IMR-90 (cell line): ENCODE results near the gene GPR107. TPM values are rescaled to one million over a fixed set of nuclear protein-coding genes. Genes with fewer than 3 reads are reported as not detected.

ENCODE experiments used
- ATAC-seq: fragments of 200-7000 bp; cut with Tn5 transposase; 2 replicates; pipeline ENCODE4 v1.9.1; 2020; ENCODE audit warnings: low read depth, mild to moderate bottlenecking, moderate library complexity
- BruUV-seq: library from RNA; stranded (reverse); fragments of 400-500 nt; replicated peaks from 2 replicates; lab custom pipeline; 2021; lab: Mats Ljungman, UMichigan
- CTCF ChIA-PET: fragments of 300-600 bp; formaldehyde crosslinking; extraction: SDS; loops from one replicate; lab custom pipeline; 2021; ENCODE audit warnings: antibody characterized with exemption; lab: Yijun Ruan, JAX
- POLR2A ChIA-PET: fragments of 300-600 bp; sonication (Branson Sonifier 250); formaldehyde crosslinking; loops from one replicate; lab custom pipeline; 2022; ENCODE audit warnings: antibody characterized with exemption; ENCODE audit not compliant: unreplicated experiment; lab: Charles Lee
- DNase-seq: peaks from one replicate; pipeline ENCODE4 v3.0.0; 2013
- H2AFZ ChIP-seq: replicated peaks from 2 replicates; pipeline ENCODE3; 2013; ENCODE audit warnings: low read length, mild to moderate bottlenecking; ENCODE audit not compliant: poor library complexity
- H2AK5ac ChIP-seq: 2 replicates; pipeline ENCODE4 v1.6.1; 2013; ENCODE audit warnings: low read depth, low read length, inconsistent platforms
- H2AK9ac ChIP-seq: replicated peaks from 2 replicates; pipeline ENCODE3; 2013; ENCODE audit warnings: mild to moderate bottlenecking, low read depth, low read length, moderate library complexity; ENCODE audit not compliant: poor library complexity
- H2BK120ac ChIP-seq: 2 replicates; pipeline ENCODE4 v1.6.1; 2013; ENCODE audit warnings: low read depth, low read length, inconsistent platforms
- H2BK15ac ChIP-seq: 3 replicates; pipeline ENCODE4 v1.6.1; 2013; ENCODE audit warnings: low read depth, low read length, inconsistent platforms
- H2BK20ac ChIP-seq: 2 replicates; pipeline ENCODE4 v1.6.1; 2013; ENCODE audit warnings: low read depth, mild to moderate bottlenecking, inconsistent platforms, low read length, moderate library complexity
- H2BK5ac ChIP-seq: 2 replicates; pipeline ENCODE4 v1.6.1; 2013; ENCODE audit warnings: mild to moderate bottlenecking, low read depth, low read length, inconsistent platforms; ENCODE audit not compliant: poor library complexity, severe bottlenecking
- H3K14ac ChIP-seq: replicated peaks from 2 replicates; pipeline ENCODE4 v1.6.1; 2013; ENCODE audit warnings: low read depth, low read length, inconsistent platforms
- H3K18ac ChIP-seq: 2 replicates; pipeline ENCODE4 v1.6.1; 2013; ENCODE audit warnings: low read depth, low read length, control low read depth
- H3K23ac ChIP-seq: 2 replicates; pipeline ENCODE4 v1.6.1; 2013; ENCODE audit warnings: low read depth, low read length, inconsistent platforms
- H3K27ac ChIP-seq: 2 replicates; pipeline ENCODE4 v1.5.1; 2013; ENCODE audit warnings: mild to moderate bottlenecking, control low read depth, low read length; ENCODE audit not compliant: insufficient read depth
- H3K27me3 ChIP-seq: 2 replicates; pipeline ENCODE4 v1.6.1; 2013; ENCODE audit warnings: low read length; ENCODE audit not compliant: control insufficient read depth, insufficient read depth
- H3K36me3 ChIP-seq: 2 replicates; pipeline ENCODE4 v1.6.1; 2013; ENCODE audit warnings: low read length, mixed read lengths; ENCODE audit not compliant: control insufficient read depth, insufficient read depth
- H3K4ac ChIP-seq: 2 replicates; pipeline ENCODE4 v1.6.1; 2013; ENCODE audit warnings: low read depth, low read length, inconsistent platforms
- H3K4me1 ChIP-seq: 2 replicates; pipeline ENCODE4 v1.6.1; 2013; ENCODE audit warnings: low read length, mixed read lengths; ENCODE audit not compliant: control insufficient read depth, insufficient read depth
- H3K4me2 ChIP-seq: 2 replicates; pipeline ENCODE4 v1.6.1; 2013; ENCODE audit warnings: low read depth, mild to moderate bottlenecking, control low read depth, low read length, moderate library complexity
- H3K4me3 ChIP-seq: 2 replicates; pipeline ENCODE4 v1.5.1; 2013; ENCODE audit warnings: low read depth, mild to moderate bottlenecking, control low read depth, low read length, moderate library complexity; ENCODE audit not compliant: insufficient read depth
- H3K56ac ChIP-seq: 2 replicates; pipeline ENCODE4 v1.6.1; 2013; ENCODE audit warnings: low read length, inconsistent platforms; ENCODE audit not compliant: insufficient read depth; ENCODE audit errors: extremely low read depth
- H3K79me1 ChIP-seq, 2 experiments: 2 replicates each; pipeline ENCODE4 v1.6.1; 2013; ENCODE audit warnings: low read length in 2 of 2, inconsistent platforms in 1 of 2, low read depth in 1 of 2
- H3K9ac ChIP-seq: 2 replicates; pipeline ENCODE4 v1.6.1; 2013; ENCODE audit warnings: low read depth, low read length, control low read depth
- H3K9me1 ChIP-seq: 2 replicates; pipeline ENCODE4 v1.6.1; 2013; ENCODE audit warnings: low read length, inconsistent platforms; ENCODE audit not compliant: insufficient read depth
- H3K9me3 ChIP-seq: 2 replicates; pipeline ENCODE4 v1.6.1; 2013; ENCODE audit warnings: low read length; ENCODE audit not compliant: control insufficient read depth, insufficient read depth
- H4K20me1 ChIP-seq: 2 replicates; pipeline ENCODE4 v1.6.1; 2013; ENCODE audit warnings: low read length, inconsistent platforms; ENCODE audit not compliant: insufficient read depth
- H4K5ac ChIP-seq: 2 replicates; pipeline ENCODE4 v1.6.1; 2013; ENCODE audit warnings: mild to moderate bottlenecking, low read depth, low read length, control low read depth
- H4K8ac ChIP-seq, 2 experiments: 2 replicates each; pipeline ENCODE4 v1.6.1; 2013; ENCODE audit warnings: low read depth in 2 of 2, low read length in 2 of 2, control low read depth in 1 of 2, inconsistent platforms in 1 of 2
- H4K91ac ChIP-seq: 2 replicates; pipeline ENCODE4 v1.6.1; 2013; ENCODE audit warnings: low read depth, low read length, inconsistent platforms; ENCODE audit not compliant: insufficient read depth
- BHLHE40 ChIP-seq: fragments of 150-350 bp; IDR thresholded peaks from 2 replicates; pipeline ENCODE4 v1.6.1; 2016; ENCODE audit warnings: mild to moderate bottlenecking, low read depth, low read length
- CHD1 ChIP-seq: IDR thresholded peaks from 2 replicates; pipeline ENCODE4 v1.6.1; 2012; ENCODE audit warnings: low read depth, low read length, improper control_type of control experiment
- ELK1 ChIP-seq: fragments of 150-350 bp; IDR thresholded peaks from 2 replicates; pipeline ENCODE4 v1.6.1; 2016; ENCODE audit warnings: low read depth, mild to moderate bottlenecking, low read length, moderate library complexity, borderline replicate concordance
- FOS ChIP-seq: fragments of 150-350 bp; IDR thresholded peaks from 2 replicates; pipeline ENCODE4 v1.6.1; 2016; ENCODE audit warnings: low read depth, low read length
- MAFK ChIP-seq: IDR thresholded peaks from 2 replicates; pipeline ENCODE4 v1.6.1; 2012; ENCODE audit warnings: low read depth, low read length, improper control_type of control experiment
- MAZ ChIP-seq: IDR thresholded peaks from 2 replicates; pipeline ENCODE4 v1.6.1; 2012; ENCODE audit warnings: low read depth, mild to moderate bottlenecking, low read length, improper control_type of control experiment, moderate library complexity, borderline replicate concordance
- MXI1 ChIP-seq: IDR thresholded peaks from 2 replicates; pipeline ENCODE4 v1.6.1; 2012; ENCODE audit warnings: low read depth, mild to moderate bottlenecking, low read length, moderate library complexity, borderline replicate concordance
- NFE2L2 ChIP-seq: fragments of 150-350 bp; IDR thresholded peaks from 2 replicates; pipeline ENCODE4 v1.6.1; 2016; ENCODE audit warnings: low read depth, mild to moderate bottlenecking, low read length
- POLR2A ChIP-seq: IDR thresholded peaks from 2 replicates; pipeline ENCODE4 v1.6.1; 2012; ENCODE audit warnings: mild to moderate bottlenecking, low read depth, low read length
- RAD21 ChIP-seq: IDR thresholded peaks from 2 replicates; pipeline ENCODE4 v1.6.1; 2012; ENCODE audit warnings: low read length, improper control_type of control experiment
- RFX5 ChIP-seq: IDR thresholded peaks from 2 replicates; pipeline ENCODE4 v1.8.0; 2012; ENCODE audit warnings: low read depth, mild to moderate bottlenecking, low read length, moderate library complexity
- SMC3 ChIP-seq: fragments of 150-350 bp; IDR thresholded peaks from 2 replicates; pipeline ENCODE4 v1.6.1; 2016; ENCODE audit warnings: low read depth, mild to moderate bottlenecking, antibody characterized with exemption, low read length, moderate library complexity
- USF2 ChIP-seq: fragments of 150-350 bp; IDR thresholded peaks from 2 replicates; pipeline ENCODE4 v1.6.1; 2017; ENCODE audit warnings: mild to moderate bottlenecking, antibody characterized with exemption, low read length, low read depth
- WGBS, 2 experiments: methylation state at CpG; one replicate each; pipeline versions ENCODE4 v1.1.5 to v1.1.7; 2013; ENCODE audit warnings: missing lambda C conversion rate in 2 of 2; ENCODE audit not compliant: insufficient read length in 1 of 2; ENCODE audit errors: extremely low coverage in 2 of 2; 5-methylcytosine and 5-hydroxymethylcytosine counted together
- dilution Hi-C: fragments of 300-500 bp; cut with HindIII; formaldehyde crosslinking; loops from one replicate; pipeline ENCODE4 v1.14.3; 2018; ENCODE audit warnings: low sequenced_read_pairs; ENCODE audit not compliant: unreplicated experiment
- in situ Hi-C: fragments of 300-500 bp; cut with MboI; formaldehyde crosslinking; loops from 3 replicates; pipeline ENCODE4 v1.14.3; 2019; ENCODE audit warnings: low sequenced_read_pairs, inconsistent platforms, mixed read lengths
- intact Hi-C: fragments of 100-400 bp; cut with micrococcal nuclease; formaldehyde crosslinking; loops from 2 replicates; pipeline ENCODE4 v1.10.0; 2022
- polyA plus RNA-seq, 3 experiments: library from polyadenylated mRNA; depleted of rRNA; stranded (reverse); fragments of >200 nt; gene quantifications; 2 replicates each; pipeline ENCODE4 v1.2.3, GENCODE V29; 2012; ENCODE audit warnings: low replicate concordance in 1 of 3
- total RNA-seq: library from RNA; depleted of rRNA; stranded (reverse); fragments of >200 nt; gene quantifications from 2 replicates; pipeline ENCODE4 v1.2.3, GENCODE V29; 2012
- TF ChIP-seq, protein P1 (sequence below): conservative IDR thresholded peaks from 2 replicates; pipeline ENCODE4 v1.5.1; 2012; ENCODE audit warnings: mild to moderate bottlenecking, low read depth, low read length, improper control_type of control experiment

Gene GPR107
- total and polyA plus RNA-seq, 2 of the 4 experiments (the other 2 are of a cell fraction): 16.7 to 21.6 TPM

DNA sequence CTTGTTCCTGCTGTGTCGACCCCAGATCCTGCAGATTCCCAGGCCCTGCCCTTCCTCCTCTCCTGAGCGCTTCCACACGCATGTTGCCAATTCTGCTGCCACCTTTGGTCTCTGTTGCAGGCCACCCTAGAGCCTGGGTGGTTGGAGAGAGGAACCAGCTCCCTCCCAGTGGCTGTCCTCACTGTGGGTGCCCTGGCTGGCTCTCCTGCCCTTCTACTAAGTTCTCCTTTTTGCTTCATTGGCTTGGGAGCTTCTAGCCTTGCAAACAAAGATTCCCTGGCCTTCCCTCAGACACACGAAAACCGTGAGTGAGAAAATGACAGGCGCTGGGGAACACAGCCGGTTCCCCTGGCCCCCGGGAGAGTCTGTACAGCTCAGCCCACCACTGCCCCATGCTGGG lies 104.3 kb downstream of the GPR107 start:
- Histone ChIP-seq H3K27me3 (no peaks in the 10 kb centered on the region; the same call in 1 of the 2 replicates), H3K14ac (no peak overlapping the region), H3K9me3 (no peaks in the 10 kb centered on the region), H3K9me1 (no peaks in the 10 kb centered on the region), H2BK120ac (no peak overlapping the region), H3K56ac (no peak overlapping the region), H2BK5ac (no peak overlapping the region), H3K9ac (no peak overlapping the region), H3K36me3 (no peaks in the 10 kb centered on the region), H3K79me1 (no peaks in the 10 kb centered on the region), H2BK20ac (no peak overlapping the region), H2AFZ (peak overlapping the region; percentile 49), H4K91ac (no peak overlapping the region), H3K18ac (no peak overlapping the region), H4K5ac (no peak overlapping the region), H3K4ac (no peak overlapping the region), H4K8ac (no peak overlapping the region), H3K23ac (no peak overlapping the region), H2AK5ac (no peak overlapping the region), H3K4me2 (no peak overlapping the region), H3K4me1 (no peaks in the 10 kb centered on the region), H3K27ac (no peak overlapping the region), H4K20me1 (no peaks in the 10 kb centered on the region), H2AK9ac (no peak overlapping the region), H2BK15ac (no peak overlapping the region), H3K4me3 (no peak overlapping the region)
- WGBS, 2 experiments: no CpG with 5 or more reads among the region's 8 CpGs
- dilution Hi-C loops (no loop called here), intact Hi-C loops (no loop called here), in situ Hi-C loops (no loop called here)
- no peak for DNase-seq
- TF ChIP-seq CHD1 (no peak), POLR2A (no peak), RFX5 (no peak), BHLHE40 (no peak), RAD21 (no peak), SMC3 (no peak), FOS (no peak), MAZ (no peak), NFE2L2 (no peak), MAFK (no peak), USF2 (no peak), MXI1 (no peak), ELK1 (no peak)
- TF ChIP-seq, protein P1, sequence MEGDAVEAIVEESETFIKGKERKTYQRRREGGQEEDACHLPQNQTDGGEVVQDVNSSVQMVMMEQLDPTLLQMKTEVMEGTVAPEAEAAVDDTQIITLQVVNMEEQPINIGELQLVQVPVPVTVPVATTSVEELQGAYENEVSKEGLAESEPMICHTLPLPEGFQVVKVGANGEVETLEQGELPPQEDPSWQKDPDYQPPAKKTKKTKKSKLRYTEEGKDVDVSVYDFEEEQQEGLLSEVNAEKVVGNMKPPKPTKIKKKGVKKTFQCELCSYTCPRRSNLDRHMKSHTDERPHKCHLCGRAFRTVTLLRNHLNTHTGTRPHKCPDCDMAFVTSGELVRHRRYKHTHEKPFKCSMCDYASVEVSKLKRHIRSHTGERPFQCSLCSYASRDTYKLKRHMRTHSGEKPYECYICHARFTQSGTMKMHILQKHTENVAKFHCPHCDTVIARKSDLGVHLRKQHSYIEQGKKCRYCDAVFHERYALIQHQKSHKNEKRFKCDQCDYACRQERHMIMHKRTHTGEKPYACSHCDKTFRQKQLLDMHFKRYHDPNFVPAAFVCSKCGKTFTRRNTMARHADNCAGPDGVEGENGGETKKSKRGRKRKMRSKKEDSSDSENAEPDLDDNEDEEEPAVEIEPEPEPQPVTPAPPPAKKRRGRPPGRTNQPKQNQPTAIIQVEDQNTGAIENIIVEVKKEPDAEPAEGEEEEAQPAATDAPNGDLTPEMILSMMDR: no peak
- BruUV-seq: no TSS peak
- ChIA-PET POLR2A (no interaction called here), CTCF (no interaction called here)
- no peak for ATAC-seq
